ENCODE results near the gene HMG20B.

- TF ChIP-seq, protein P1, sequence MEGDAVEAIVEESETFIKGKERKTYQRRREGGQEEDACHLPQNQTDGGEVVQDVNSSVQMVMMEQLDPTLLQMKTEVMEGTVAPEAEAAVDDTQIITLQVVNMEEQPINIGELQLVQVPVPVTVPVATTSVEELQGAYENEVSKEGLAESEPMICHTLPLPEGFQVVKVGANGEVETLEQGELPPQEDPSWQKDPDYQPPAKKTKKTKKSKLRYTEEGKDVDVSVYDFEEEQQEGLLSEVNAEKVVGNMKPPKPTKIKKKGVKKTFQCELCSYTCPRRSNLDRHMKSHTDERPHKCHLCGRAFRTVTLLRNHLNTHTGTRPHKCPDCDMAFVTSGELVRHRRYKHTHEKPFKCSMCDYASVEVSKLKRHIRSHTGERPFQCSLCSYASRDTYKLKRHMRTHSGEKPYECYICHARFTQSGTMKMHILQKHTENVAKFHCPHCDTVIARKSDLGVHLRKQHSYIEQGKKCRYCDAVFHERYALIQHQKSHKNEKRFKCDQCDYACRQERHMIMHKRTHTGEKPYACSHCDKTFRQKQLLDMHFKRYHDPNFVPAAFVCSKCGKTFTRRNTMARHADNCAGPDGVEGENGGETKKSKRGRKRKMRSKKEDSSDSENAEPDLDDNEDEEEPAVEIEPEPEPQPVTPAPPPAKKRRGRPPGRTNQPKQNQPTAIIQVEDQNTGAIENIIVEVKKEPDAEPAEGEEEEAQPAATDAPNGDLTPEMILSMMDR (IDR thresholded peaks at IDR 0.05 in 4 of 5, conservative IDR thresholded peaks at IDR 0.05 in 1 of 5) = no peak
- TF ChIP-seq POLR2A (IDR thresholded peaks at IDR 0.05) = no peak
Measured at GRCh38 chr19:3523361-3524077, 49.2 kb upstream of the HMG20B start.
